Testis (tissue), 3 donors: ENCODE data around the gene ARG1. TPM values are rescaled to one million over a fixed set of nuclear protein-coding genes. Genes with fewer than 3 reads are reported as not detected.
"Not testable (repeated sequence)": the region's sequence is repeated elsewhere in the genome, so short reads cannot be mapped to it uniquely, and the experiment has no call there.

Experiments used
- DNase-seq: peaks from one replicate; pipeline ENCODE4 v3.0.0-alpha.2; 2019
- H3K27ac ChIP-seq, 2 donors: fragments of 200-600 bp; sonication (generic); one replicate each; pipeline ENCODE4 v1.5.1; 2019
- H3K27me3 ChIP-seq: fragments of 200-600 bp; sonication (generic); one replicate; pipeline ENCODE4 v1.5.1; 2019
- H3K36me3 ChIP-seq: fragments of 200-600 bp; sonication (generic); one replicate; pipeline ENCODE4 v1.5.1; 2017; ENCODE audit warnings: low read depth; ENCODE audit errors: missing control alignments
- H3K4me1 ChIP-seq: fragments of 200-600 bp; sonication (generic); one replicate; pipeline ENCODE4 v1.5.1; 2019
- H3K4me3 ChIP-seq, 2 donors: fragments of 200-600 bp; sonication (generic); one replicate each; pipeline ENCODE4 v1.5.1; 2017 to 2019
- H3K9me3 ChIP-seq: fragments of 200-600 bp; sonication (generic); one replicate; pipeline ENCODE4 v1.5.1; 2017
- CTCF ChIP-seq, 3 experiments: fragments of 450-650 bp in 2 of 3; fragments of 200-600 bp in 1 of 3; sonication (generic) in 1 of 3; IDR thresholded peaks; one replicate each; pipeline ENCODE4 v1.5.1; 2016 to 2019; ENCODE audit warnings: antibody characterized with exemption in 3 of 3, mild to moderate bottlenecking in 2 of 3, moderate library complexity in 1 of 3
- POLR2A ChIP-seq: fragments of 450-650 bp; IDR thresholded peaks from one replicate; pipeline ENCODE4 v1.6.1; 2017; ENCODE audit warnings: antibody characterized with exemption, mild to moderate bottlenecking, moderate library complexity
- WGBS, 2 donors: methylation state at CpG; one replicate each; pipeline ENCODE4 v1.1.5; 2018; 5-methylcytosine and 5-hydroxymethylcytosine counted together
- intact Hi-C: fragments of 100-400 bp; cut with DNase I; formaldehyde crosslinking; loops from one replicate; pipeline ENCODE4 v1.15.1; 2023; ENCODE audit warnings: low total_unique reads
- polyA plus RNA-seq: library from polyadenylated mRNA; stranded (reverse); fragments of 350-450 nt; fragmentation: Illumina TruSeq; extraction: RNeasy Lipid Tissue Mini Kit (QIAGEN cat#74804); gene quantifications from one replicate; pipeline ENCODE4 v1.2.3, GENCODE V29; 2014; ENCODE audit warnings: low read depth, low replicate concordance; ENCODE audit not compliant: insufficient read depth
- total RNA-seq, 2 donors: library from RNA; depleted of rRNA; stranded (reverse); fragments of >200 nt; gene quantifications; one replicate each; pipeline ENCODE4 v1.2.3, GENCODE V29; 2016

The ARG1 gene
- total and polyA plus RNA-seq, 3 donors from 2014 or later = 0.34 TPM; not detected in 2

- H3K27me3 ChIP-seq = no peaks in the 10 kb centered on the region
- no peaks in the 10 kb centered on the region for H3K9me3 ChIP-seq
- H3K27ac ChIP-seq = no peak overlapping the region
- TF ChIP-seq CTCF (IDR thresholded peaks at IDR 0.05) = no peak
- TF ChIP-seq POLR2A = no peak
- H3K4me1 ChIP-seq = no peaks in the 10 kb centered on the region
- H3K36me3 ChIP-seq = no peaks in the 10 kb centered on the region
- WGBS, 2 donors = 77 to 82% methylated on average over 3 of the region's 3 CpGs
- no peak overlapping the region for H3K4me3 ChIP-seq
- intact Hi-C loops = no loop called here
- no peak for DNase-seq
These were observed 40.4 kb upstream of the ARG1 start for GRCh38 chr6:131532580-131533039.

GRCh38 chr6:131538615-131539014 lies 34.4 kb upstream of the ARG1 start:
- 77 to 95% methylated on average over 4 of the region's 4 CpGs for WGBS, 2 donors
- intact Hi-C loops, DNase-seq, H3K36me3 ChIP-seq, H3K4me1 ChIP-seq, H3K9me3 ChIP-seq, H3K4me3 ChIP-seq, H3K27me3 ChIP-seq, H3K27ac ChIP-seq: not testable (repeated sequence)

GRCh38 chr6:131545317-131545716 lies 27.7 kb upstream of the ARG1 start:
- intact Hi-C loops = no loop called here
- WGBS, 2 donors = 72 to 83% methylated on average over 2 of the region's 2 CpGs

GRCh38 chr6:131547488-131547887 lies 25.5 kb upstream of the ARG1 start:
- Histone ChIP-seq H3K4me3 (no peak overlapping the region), H3K4me1 (peaks cover 6% of the 10 kb centered on the region), H3K36me3 (no peaks in the 10 kb centered on the region), H3K9me3 (no peaks in the 10 kb centered on the region), H3K27me3 (no peaks in the 10 kb centered on the region), H3K27ac (no peak overlapping the region)
- TF ChIP-seq POLR2A (no peak), CTCF (IDR thresholded peaks at IDR 0.05) (no peak)
- DNase-seq = no peak
- intact Hi-C loops = no loop called here
- WGBS, 2 donors = 54 to 85% methylated on average over 6 of the region's 6 CpGs

More at GRCh38 chr6:131545317-131545716, 27.7 kb upstream of the ARG1 start:
- H3K4me3 ChIP-seq = no peak overlapping the region
- no peaks in the 10 kb centered on the region for H3K27me3 ChIP-seq
- TF ChIP-seq CTCF (IDR thresholded peaks at IDR 0.05) = no peak
- TF ChIP-seq POLR2A = no peak
- no peak overlapping the region for H3K27ac ChIP-seq
- no peaks in the 10 kb centered on the region for H3K9me3 ChIP-seq
- no peaks in the 10 kb centered on the region for H3K4me1 ChIP-seq
- no peak for DNase-seq
- no peaks in the 10 kb centered on the region for H3K36me3 ChIP-seq

DNA sequence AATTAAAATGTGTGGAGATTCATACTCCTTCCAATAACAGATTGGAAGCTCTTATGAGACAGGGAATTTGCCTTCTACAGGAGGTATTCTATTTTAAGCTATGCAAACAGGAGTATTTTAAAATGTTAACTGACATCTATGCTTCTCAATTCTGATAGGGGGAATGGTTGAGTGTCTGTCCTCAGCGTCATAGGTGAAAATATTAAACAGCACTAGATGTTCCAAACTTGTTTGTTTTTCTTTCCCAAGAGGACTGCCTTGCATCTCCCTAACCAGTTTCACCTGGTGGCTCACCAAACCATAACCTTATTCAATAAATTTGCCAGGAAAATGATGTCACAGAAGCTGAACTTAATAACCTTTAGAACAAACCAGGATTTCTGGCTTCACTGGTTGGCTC lies 24.6 kb upstream of the ARG1 start:
- Histone ChIP-seq H3K4me1 (peaks cover 7% of the 10 kb centered on the region), H3K9me3 (no peaks in the 10 kb centered on the region), H3K27ac (no peak overlapping the region), H3K27me3 (no peaks in the 10 kb centered on the region), H3K36me3 (no peaks in the 10 kb centered on the region), H3K4me3 (no peak overlapping the region)
- TF ChIP-seq CTCF (IDR thresholded peaks at IDR 0.05) (no peak), POLR2A (no peak)
- 58 to 86% methylated on average over 1 of the region's 1 CpG for WGBS, 2 donors
- no peak for DNase-seq
- intact Hi-C loops = no loop called here
